Loucy (cell line): ENCODE measurements around the gene MARCHF4.

Experiments
- H2AFZ ChIP-seq: fragments of 200-600 bp; sonication (generic); 2 replicates; pipeline ENCODE4 v1.6.0; 2016; ENCODE audit warnings: antibody characterized with exemption, mild to moderate bottlenecking, low read length, moderate library complexity
- H3F3A ChIP-seq: fragments of 200-600 bp; 2 replicates; pipeline ENCODE4 v1.6.0; 2016; ENCODE audit warnings: antibody characterized with exemption, low read depth, mild to moderate bottlenecking
- H3K27me3 ChIP-seq: fragments of 200-600 bp; sonication (generic); 2 replicates; pipeline ENCODE4 v1.6.1; 2014; ENCODE audit warnings: low read length, mild to moderate bottlenecking; ENCODE audit not compliant: insufficient read depth, poor library complexity, severe bottlenecking
- H3K36me3 ChIP-seq: fragments of 200-600 bp; sonication (generic); 2 replicates; pipeline ENCODE4 v1.6.1; 2016; ENCODE audit warnings: low read length; ENCODE audit not compliant: insufficient read depth
- H3K4me1 ChIP-seq: fragments of 200-600 bp; sonication (generic); 2 replicates; pipeline ENCODE4 v1.5.1; 2014; ENCODE audit warnings: low read length, mild to moderate bottlenecking; ENCODE audit not compliant: insufficient read depth, poor library complexity, severe bottlenecking
- H3K4me2 ChIP-seq: fragments of 200-600 bp; sonication (generic); 2 replicates; pipeline ENCODE4 v1.6.0; 2014; ENCODE audit warnings: antibody characterized with exemption, low read length, low read depth, mild to moderate bottlenecking; ENCODE audit not compliant: poor library complexity, severe bottlenecking
- H3K4me3 ChIP-seq: fragments of 200-600 bp; sonication (generic); 2 replicates; pipeline ENCODE4 v1.5.1; 2014; ENCODE audit warnings: low read length, mild to moderate bottlenecking, mixed read lengths; ENCODE audit not compliant: poor library complexity, severe bottlenecking
- H3K79me2 ChIP-seq: fragments of 200-600 bp; sonication (generic); 2 replicates; pipeline ENCODE4 v1.6.1; 2014; ENCODE audit warnings: low read length; ENCODE audit not compliant: insufficient read depth
- H3K9ac ChIP-seq: fragments of 200-600 bp; sonication (generic); 2 replicates; pipeline ENCODE4 v1.6.0; 2014; ENCODE audit warnings: mild to moderate bottlenecking, low read depth, low read length, moderate library complexity; ENCODE audit not compliant: poor library complexity, severe bottlenecking
- H3K9me2 ChIP-seq: fragments of 200-600 bp; sonication (generic); replicated peaks from 2 replicates; pipeline ENCODE4 v1.6.1; 2016; ENCODE audit warnings: low read depth, low read length, mixed read lengths
- H3K9me3 ChIP-seq: fragments of 200-600 bp; sonication (generic); 2 replicates; pipeline ENCODE4 v1.6.1; 2014; ENCODE audit warnings: mild to moderate bottlenecking, antibody characterized with exemption, low read length, low read depth; ENCODE audit not compliant: insufficient read depth
- H4K20me1 ChIP-seq: fragments of 200-600 bp; sonication (generic); 2 replicates; pipeline ENCODE4 v1.6.0; 2014; ENCODE audit warnings: antibody characterized with exemption, low read length, mild to moderate bottlenecking; ENCODE audit not compliant: insufficient read depth, poor library complexity, severe bottlenecking
- CTCF ChIP-seq: fragments of 200-600 bp; sonication (generic); conservative IDR thresholded peaks from 2 replicates; pipeline ENCODE4 v1.5.1; 2014; ENCODE audit warnings: mild to moderate bottlenecking, antibody characterized with exemption, low read length
- EZH2phosphoT487 ChIP-seq: fragments of 200-600 bp; IDR thresholded peaks from 2 replicates; pipeline ENCODE4 v1.6.1; 2018; ENCODE audit warnings: antibody characterized with exemption, mild to moderate bottlenecking, moderate library complexity, borderline replicate concordance

MARCHF4 gene

DNA sequence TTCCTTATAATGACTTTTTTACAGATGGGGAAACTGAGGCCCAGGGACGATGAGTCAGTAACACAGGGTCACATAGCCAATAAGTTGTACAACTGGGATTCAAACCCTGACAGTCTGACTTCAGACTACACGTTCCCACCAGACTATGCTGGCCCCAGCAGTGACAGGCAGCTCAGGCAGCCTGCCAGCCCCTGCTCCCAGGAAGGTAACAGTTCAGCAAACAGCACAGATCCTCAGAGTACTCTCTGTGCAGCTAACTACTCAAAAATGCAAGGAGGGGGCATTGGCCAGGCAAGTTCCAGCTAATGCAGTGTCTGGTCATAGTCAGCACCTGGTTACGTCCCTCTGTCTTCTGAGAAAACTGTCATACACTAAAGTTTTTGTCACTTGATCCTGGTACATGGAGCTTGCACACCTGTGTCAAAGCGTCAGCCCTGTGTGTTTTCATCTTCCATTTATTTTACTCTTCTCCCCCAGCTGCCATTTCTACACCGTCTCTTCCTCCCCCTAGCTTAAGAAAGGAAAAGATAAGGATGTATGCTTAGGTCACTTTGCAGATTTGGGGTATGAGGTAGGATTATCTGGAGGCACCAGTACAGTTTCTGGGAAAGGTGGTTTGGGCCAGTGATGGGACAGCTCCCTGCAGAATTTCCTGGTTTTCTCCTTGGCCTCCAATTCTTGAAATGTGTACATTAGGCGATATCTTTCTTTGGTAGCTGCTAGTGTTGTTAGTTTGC is 44.5 kb upstream of the MARCHF4 start:
- Histone ChIP-seq H3K4me2 (peak overlapping the region; percentile 41), H3K9ac (peak overlapping the region; percentile 9), H2AFZ (no peak overlapping the region), H3F3A (no peaks in the 10 kb centered on the region), H3K4me3 (no peak overlapping the region), H3K36me3 (peaks cover 9% of the 10 kb centered on the region; the same call in 1 of the 2 replicates), H4K20me1 (no peaks in the 10 kb centered on the region), H3K4me1 (peaks cover 75% of the 10 kb centered on the region), H3K27me3 (no peaks in the 10 kb centered on the region), H3K79me2 (peaks cover 68% of the 10 kb centered on the region), H3K9me3 (no peaks in the 10 kb centered on the region), H3K9me2 (no peaks in the 10 kb centered on the region)
- TF ChIP-seq CTCF: no peak
- TF ChIP-seq EZH2phosphoT487: no peak

DNA sequence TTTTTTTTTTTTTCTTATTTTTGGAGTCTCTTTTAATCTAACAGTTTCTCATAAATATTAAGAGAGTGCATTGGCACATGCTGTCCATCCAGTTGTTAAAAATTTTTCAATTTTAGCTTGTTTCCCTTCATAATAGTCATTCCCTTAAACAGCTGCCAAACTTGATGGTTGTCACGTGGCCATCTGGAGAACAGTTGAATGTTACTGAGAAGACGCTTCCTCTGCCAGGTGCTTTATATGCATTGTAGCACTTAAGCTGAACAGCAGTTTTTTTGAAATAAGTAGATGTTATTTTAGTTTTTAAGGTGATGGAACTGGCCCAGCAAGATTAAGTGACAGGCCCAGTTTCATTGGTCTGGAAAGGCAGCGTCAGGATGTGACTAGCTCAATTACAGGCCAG is 43.3 kb upstream of the MARCHF4 start:
- no peak overlapping the region for H3K4me3 ChIP-seq
- peak overlapping the region; percentile 9 for H3K9ac ChIP-seq
- peak overlapping the region; percentile 41 for H3K4me2 ChIP-seq
- H4K20me1 ChIP-seq: no peaks in the 10 kb centered on the region
- peaks cover 61% of the 10 kb centered on the region for H3K79me2 ChIP-seq
- H3K4me1 ChIP-seq: peaks cover 79% of the 10 kb centered on the region
- H3F3A ChIP-seq: no peaks in the 10 kb centered on the region
- H3K9me3 ChIP-seq: no peaks in the 10 kb centered on the region
- H3K27me3 ChIP-seq: no peaks in the 10 kb centered on the region
- H3K9me2 ChIP-seq: no peaks in the 10 kb centered on the region
- H2AFZ ChIP-seq: no peak overlapping the region
- TF ChIP-seq EZH2phosphoT487 (no peak), CTCF (no peak)
- peaks cover 4% of the 10 kb centered on the region; the same call in 1 of the 2 replicates for H3K36me3 ChIP-seq

GRCh38 chr2:216414772-216415319 is 42.6 kb upstream of the MARCHF4 start:
- Histone ChIP-seq H3K79me2 (peaks cover 61% of the 10 kb centered on the region), H3K9me2 (no peaks in the 10 kb centered on the region), H3K4me2 (no peak overlapping the region), H4K20me1 (no peaks in the 10 kb centered on the region), H3K4me1 (peaks cover 77% of the 10 kb centered on the region), H3K9ac (no peak overlapping the region), H3K4me3 (no peak overlapping the region), H2AFZ (no peak overlapping the region), H3K36me3 (no peaks in the 10 kb centered on the region), H3K27me3 (no peaks in the 10 kb centered on the region), H3K9me3 (no peaks in the 10 kb centered on the region), H3F3A (no peaks in the 10 kb centered on the region)
- TF ChIP-seq EZH2phosphoT487: no peak
- no peak for TF ChIP-seq CTCF
